UCSD-AML1 (cell line): ENCODE data around the gene REPIN1.

Experiments used
- DNase-seq: peaks from one replicate; lab custom pipeline; 2025; ENCODE audit not compliant: unreplicated experiment; lab: John Stamatoyannopoulos, UW

REPIN1 gene

DNA sequence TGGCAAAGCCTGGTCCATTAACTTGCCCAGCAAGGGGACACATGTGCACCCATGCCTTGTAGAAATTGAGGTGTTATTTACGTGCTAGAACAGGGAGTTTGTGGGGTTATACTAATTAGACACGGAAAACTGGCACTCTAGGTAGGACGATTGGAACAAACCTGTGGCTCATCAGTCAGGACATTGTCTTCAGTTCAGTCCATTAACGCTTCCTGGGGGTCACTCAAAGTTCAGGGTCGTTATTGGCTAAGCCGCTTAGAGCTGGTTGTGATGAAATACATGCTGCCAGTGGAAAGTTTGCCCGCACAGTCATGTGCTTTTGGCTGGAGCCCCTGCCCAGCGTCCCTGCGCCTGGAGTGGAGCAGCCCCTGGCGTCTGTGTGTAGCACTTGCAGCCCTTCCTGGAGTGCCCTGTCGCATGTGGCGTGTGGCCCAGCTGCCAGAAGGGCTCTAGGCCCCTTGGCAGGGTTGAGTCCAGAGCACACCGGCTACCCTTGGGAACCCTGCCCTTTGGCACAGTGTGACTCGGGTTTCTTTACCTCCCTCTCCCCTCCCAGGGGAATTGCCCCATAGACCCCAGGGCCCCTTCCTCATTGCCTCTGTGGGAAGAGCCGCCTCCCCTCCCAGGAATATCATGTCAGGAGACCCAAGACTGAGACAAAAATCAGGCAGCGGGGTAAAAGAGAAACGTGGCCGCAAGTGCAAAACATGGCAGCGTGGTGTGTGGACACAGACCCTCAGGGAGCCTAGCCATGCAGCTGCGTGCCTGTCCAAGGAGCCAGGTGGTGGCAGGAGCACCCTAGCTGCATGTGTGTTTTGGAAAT is 20.3 kb downstream of the REPIN1 start:
- DNase-seq = no peak

DNA sequence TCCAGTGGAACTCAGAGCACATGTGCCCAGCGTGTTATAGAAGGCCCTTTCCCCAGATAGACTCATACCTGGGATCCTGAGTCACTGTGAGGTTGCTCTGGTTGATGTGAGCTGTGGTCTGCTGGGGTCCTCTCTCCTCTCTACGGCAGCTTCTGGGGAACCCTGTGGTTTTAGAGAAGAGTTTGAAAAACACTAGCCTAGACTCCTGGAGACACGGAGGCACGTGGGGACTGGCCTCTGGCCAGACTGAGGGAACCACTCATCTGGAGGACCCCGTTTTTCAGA is 20.9 kb downstream of the REPIN1 start:
- DNase-seq = no peak

DNA sequence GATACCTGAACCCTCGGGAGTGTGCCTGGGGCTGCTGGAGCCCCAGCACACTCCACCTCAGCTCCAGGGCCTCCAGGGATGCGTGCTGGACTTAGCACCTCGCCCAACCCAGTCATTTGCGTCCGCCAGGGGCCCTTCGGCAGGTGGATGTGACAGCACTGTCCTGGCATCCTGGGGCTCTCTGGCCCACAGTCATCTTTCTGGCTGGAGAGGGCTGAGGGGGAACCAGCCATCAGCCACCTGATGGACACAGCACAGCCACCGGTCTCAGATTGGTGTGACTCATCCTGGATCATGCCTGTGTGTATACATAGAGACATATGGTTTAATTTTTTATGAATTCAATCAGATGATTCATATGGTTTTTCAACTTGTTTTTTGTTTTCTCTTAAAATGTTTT is 21.6 kb downstream of the REPIN1 start:
- no peak for DNase-seq

DNA sequence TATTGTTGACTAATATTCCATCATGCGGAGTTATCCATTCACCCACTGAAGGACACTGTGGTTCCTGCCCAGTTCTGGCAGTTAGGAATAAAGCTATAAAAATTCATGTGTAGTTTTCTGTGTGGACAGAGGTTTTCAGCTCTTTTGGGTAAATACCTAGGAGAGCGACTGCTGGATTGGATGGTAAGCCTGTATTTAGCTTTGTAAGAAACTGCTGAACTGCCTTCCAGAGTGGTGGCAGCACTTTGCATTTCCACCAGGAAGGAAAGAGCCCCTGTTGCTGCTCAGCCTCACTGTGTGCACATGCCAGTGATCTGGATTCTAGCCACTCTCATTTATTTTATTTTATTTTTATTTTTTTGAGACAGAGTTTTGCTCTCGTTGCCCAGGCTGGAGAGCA is 24.7 kb downstream of the REPIN1 start:
- DNase-seq = no peak

DNA sequence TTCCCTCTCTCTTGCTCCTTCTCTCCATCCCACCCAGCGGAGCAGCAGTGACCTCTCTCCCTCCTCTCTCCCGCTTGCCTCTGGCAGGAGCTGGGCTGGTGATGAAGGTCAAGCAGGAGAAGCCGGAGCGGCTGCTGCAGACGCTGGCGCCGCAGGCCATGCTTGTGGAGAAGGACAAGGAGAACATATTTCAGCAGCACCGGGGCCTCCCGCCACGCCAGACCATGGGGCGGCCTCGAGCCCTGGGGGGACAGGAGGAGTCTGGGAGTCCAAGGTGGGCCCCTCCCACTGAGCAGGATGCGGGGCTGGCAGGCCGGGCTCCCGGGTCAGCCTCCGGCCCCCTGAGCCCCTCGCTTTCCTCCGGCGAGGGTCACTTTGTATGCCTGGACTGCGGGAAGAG is 27.8 kb downstream of the REPIN1 start:
- DNase-seq = no peak

DNA sequence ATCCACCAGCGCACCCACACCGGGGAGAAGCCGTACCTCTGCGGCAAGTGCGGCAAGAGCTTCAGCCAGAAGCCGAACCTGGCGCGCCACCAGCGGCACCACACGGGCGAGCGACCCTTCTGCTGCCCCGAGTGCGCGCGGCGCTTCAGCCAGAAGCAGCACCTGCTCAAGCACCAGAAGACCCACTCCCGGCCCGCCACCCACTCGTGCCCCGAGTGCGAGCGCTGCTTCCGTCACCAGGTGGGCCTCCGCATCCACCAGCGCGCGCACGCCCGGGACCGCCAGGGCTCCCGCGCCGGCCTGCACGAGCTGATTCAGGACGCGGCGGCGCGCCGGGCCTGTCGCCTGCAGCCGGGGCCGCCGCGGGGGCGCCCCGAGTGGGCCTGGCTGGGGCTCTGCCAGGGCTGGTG is 28.2 kb downstream of the REPIN1 start:
- no peak for DNase-seq

DNA sequence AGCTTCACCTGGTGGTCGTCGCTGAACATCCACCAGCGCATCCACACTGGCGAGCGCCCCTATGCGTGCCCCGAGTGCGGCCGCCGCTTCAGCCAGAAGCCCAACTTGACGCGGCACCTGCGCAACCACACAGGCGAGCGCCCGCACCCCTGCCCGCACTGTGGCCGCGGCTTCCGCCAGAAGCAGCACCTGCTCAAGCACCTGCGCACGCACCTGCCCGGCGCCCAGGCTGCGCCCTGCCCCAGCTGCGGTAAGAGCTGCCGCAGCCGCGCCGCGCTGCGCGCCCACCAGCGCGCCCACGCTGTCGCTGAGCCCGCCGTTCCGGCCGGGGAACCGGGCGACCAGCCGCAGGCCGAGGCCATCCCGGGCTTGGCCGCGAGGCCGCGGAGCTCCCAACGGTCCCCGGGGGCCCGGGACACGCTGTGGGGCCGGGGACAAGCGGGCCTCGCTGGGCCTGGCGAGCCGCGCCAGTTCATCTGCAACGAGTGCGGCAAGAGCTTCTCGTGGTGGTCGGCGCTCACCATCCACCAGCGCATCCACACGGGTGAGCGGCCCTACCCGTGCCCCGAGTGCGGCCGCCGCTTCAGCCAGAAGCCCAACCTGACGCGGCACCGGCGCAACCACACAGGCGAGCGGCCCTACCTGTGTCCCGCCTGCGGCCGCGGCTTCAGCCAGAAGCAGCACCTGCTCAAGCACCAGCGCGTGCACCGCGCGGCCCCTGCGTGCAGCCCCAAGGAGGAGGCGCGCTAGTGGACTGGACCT is 28.9 kb downstream of the REPIN1 start:
- DNase-seq = no peak

DNA sequence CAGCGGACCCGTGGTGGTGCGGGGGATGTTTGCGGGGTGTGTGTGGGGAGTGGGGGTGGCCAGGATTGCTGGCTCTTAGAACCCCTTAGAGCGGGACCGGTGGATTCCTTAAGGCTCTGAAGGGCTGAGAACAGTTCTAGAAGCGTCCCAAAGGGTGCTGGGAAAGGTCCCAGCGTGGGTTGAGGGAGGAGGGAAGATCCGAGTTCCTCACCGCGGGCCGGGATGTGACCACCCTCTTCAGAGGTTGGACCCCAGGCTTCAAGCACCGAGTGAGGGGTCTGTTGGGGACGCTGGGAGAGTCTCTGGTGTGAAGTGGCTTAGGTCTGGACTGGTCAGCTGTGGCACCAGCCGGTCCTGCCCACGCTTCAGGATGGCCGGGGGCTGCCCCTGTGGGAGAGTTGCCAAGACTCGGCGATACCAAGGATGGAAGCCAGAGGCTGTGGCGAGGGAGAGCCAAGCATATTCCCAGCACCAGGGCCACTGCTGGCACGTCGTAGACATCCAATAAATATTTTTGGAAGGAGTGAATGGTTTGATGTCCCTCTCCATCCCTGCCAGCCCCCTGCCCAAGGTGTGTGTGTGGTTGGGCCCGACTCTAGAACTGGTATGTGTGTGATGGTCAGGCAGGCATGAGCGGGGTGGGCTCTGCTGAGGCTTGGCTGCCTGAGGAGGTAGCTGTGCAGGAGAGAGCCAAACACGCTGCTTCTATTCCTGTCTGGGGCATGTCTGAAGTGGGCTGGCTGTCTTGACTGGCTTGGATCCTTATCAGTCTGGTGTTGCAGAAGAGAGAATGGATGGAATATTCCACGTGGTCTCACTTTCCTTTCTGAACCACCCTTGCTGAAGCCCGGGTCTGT is 29.7 kb downstream of the REPIN1 start:
- no peak for DNase-seq

DNA sequence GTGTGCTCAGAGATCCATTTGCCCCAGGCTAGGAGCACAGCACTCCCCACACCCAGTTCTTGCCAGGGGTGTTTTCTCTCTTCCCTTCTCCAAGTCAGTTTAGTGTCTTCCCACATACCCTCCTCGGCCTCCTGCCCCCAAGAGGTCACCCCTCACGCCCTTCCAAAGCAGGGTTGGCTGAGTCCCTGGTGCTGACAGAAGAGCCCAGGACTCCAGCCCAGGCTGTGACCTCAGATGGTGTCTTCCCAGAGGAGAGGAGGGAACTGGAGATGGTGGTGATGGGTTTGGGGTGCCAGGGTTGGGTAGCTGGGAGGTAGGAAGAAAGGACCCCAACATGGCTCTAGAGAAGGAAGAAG is 30.3 kb downstream of the REPIN1 start:
- no peak for DNase-seq

DNA sequence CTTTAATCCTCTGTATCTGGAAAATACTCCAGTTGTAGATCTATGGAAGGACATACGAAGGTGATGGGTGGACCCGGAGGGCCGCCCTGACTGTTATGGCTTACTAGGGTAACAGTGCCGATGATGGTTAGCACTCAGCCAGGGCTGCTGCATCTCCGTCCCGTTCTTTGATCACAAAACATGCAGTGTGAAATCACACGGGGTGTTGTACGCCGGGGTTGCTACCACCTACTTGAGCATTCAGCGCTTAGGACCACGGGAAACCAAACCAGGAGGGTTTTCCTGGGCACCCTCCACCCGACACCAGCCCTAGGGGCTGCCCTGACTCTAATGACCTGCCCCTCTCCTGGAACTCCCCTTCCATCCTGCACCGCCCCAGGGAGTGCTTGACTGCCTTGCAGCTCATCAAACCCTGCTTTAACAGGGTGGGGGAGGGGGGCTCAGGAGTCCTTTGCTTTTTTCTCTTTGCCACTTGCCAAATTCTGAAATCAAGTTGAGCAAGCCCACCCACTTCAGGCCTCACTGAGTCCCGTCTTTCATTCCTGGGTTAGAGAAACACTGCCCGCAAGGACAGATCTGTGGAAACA is 30.9 kb downstream of the REPIN1 start:
- no peak for DNase-seq

DNA sequence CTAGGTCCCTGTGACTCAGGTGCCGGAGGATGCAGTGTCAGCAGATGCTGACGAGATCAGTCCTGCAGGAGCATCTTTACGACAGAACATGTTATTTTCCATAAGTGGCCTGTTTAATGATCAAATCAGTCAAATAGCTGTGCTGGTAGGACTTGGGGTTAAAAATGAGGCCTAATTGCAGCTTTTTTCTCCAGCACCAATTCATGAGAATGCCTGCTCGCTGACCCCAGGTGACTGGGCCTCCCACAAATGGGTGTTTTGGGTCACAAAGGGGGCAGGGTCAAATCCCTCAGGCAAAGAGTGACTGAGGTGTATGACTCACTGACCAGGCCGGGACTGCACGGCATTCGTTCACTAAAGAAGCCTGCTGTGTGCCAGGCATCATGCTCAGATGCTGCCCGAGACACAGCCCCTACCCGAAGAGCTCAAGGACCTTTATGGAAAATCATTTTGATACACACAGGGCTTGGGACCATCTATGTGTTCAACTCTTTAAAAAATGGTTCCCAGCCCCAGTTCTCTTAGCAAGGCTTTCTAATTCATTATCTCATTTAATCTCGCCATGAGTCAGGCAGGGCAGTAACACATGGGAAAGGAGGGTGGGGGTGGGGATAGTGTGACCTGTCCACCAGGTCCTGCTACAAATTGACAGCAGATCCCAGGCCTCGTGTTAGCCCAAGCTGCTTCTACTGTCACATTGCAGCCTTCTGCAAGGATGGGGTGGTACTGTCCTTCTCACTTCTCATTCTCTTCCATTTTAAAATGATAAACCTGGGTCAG is 31.6 kb downstream of the REPIN1 start:
- DNase-seq = no peak

DNA sequence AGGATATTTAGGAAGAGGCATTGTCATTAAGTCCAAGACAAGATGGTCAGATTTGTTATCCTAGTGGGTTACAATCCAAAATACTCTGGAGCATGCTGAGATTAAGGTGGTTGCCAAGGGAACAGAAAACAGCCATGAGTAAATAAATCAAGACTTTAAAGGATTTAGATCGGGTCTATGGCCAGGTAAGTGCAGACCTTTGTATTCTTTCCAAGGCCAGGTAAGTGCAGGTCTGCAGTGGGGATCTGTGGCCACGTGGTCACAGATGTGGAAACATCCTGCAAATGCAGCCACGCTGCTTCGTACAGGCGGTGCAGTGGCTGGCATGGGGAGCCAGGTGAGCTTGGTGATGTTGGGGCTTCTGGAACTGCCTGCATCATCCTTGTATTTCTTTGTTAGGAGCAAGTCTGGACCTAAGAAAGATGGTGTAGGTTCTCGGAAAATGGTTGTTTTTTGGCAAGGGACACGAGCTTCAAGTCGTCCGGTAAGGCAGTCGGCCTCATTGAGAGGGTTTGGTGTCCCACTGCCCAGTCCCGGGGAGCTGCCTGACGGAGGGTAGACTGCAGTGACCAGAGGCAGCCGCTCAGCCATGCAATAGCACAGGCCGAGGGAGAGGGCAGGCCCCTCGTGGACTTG is 32.3 kb downstream of the REPIN1 start:
- DNase-seq = no peak

DNA sequence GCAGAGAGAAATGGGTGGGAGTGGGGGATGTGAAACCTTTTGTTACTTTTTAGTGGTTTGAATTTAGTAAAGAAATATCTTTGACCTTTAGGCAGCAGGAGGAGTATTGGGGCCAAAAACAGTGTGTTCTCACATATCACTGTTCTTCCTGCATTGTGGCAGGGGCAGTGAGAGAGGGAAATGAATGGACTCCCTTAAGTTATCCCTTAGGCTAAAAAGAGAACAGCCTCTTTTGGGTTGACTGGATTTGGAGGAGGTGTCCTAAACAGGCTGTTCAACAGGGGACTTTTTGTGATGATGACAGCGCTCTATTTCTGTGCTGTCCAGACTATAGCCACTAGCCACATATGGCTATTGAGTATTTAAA is 32.8 kb downstream of the REPIN1 start:
- DNase-seq = no peak

DNA sequence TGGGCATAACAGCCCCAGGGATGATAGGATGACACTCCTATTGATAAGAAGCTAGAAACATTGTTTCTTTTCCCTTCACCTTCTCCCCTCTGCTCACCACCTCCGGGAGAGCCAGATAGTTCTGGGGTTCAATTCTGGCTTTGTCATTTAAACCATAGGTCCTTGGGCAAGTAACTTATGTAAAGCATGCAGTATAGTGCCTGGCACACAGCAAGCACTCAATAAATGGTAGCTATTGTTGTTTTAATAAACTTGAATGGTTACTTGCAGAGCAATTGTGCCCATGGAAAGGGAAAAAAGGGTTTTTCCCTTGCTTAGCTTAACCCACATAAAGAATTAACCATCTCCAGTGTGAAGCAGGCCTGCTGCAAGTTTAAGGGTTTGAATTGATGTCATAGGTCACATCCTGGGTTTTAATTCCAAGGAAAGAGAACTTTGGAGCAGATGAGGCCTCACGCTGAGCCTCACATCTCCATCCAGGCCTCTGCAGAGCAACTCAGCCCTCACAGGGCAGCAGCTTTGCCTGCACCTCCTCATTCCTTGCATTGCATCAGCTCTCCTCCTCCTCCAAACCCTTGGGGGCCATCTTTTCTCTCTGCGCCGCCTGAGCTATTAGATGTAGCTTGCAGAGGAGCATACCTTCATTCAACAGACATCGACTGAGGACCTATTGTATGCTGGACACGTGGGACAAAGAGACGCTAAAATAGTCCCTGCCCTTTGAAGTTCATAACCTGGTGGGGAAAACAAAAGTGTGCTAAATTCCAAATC is 33.4 kb downstream of the REPIN1 start:
- no peak for DNase-seq

DNA sequence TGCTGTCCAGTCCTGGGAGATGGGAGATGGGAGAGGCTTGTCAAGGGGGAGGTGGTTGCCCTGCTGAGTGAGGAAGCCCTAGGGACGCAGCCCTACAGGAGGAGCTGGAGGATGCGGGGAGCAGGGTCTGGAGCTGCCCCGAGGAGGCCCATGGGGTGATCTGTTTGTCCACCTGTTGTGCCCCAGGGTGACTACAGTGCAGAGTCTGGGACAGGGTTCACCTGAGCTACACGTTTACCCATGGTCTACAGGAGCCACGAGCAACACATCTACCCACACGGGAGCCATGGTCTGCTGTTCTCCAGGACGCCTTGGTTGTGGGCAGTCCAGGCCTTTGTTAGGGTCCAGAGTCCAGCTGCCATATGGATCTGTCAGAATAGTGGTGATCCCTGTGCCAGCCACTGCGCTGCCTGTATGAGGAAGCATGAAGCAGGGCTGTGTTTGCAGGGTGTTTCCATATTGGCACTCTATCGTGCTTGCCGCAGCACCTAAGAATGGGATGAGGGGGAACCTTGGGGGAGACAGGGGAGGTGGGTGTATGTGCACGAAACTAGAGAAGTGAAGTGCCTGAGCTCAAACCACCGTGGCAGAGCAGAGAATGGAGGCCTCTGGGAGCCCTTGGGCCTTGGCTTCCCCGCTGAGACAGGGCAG is 34.2 kb downstream of the REPIN1 start:
- DNase-seq = no peak

DNA sequence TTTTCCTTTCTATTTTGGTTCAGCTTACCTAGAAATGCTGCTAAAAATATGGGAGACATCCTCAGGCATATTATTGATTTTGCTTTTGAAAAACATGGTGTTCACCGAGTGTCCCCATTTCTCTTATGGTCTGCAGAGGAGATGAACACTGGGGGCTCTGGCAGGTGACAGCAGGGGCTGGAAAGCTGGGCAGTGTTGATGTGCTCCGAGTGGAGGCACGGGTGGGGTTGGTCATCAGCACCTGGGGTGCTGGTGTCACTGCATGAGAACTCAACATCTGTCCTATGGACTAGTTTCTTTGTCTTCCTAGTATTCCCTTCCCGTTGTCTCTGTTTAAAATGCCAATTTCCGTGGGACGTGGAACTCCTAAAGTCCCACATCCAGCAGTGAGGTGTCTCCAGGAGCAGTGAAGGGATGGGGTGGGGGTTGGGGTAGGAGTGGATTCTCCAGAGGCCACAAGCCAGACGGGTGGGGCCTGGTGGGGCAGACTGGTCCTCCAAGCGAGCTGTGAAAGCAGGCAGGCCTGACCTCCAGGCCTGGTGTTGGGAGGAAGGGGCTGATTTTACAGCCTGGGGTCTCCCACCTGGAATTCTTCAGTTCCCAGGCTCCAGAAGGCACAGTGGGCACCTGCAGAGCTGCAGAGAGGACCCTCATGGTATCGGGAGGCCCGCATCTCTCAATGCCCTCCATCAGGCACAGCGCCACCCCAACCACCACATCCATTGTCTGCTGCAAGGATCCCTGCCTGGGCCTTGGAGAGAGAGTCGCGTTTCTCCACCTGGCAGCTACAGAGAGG is 35.0 kb downstream of the REPIN1 start:
- no peak for DNase-seq

DNA sequence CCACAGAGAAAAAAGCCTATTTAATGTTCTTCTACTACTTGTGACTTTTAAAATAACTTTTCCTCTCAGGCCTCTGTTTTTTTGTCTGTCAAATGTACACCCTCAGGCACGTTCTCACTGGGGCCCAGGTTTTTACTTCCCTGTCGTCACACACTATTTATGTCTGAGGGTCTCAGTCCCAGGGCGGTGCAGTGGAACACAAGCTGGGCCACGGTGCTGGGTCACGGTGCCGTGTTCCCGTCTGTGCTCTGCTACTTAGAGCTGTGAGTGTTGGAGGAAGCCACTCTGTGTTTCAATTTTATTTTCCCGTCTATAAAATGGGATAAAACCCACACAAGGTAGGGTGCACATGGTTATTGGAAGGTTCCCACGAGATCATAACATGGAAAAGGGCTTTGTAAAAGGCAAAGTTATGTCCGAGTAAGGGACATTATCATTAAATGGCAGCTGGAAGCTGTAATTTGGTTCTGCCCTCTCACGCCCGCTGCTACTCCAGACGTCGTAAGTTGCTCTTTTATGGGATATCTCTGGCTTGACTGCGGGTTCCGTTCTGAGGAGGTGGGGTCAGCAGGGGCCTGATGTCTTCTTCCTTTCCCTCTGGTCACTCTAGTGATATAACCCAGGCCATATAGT is 35.7 kb downstream of the REPIN1 start:
- DNase-seq = no peak
